ENCODE measurements around the gene ZBTB45. TPM values are rescaled to one million over a fixed set of nuclear protein-coding genes. Genes with fewer than 3 reads are reported as not detected.

The ZBTB45 gene
- total RNA-seq, 2 experiments from 2014 or later, result 5.7 to 6.3 TPM

DNA sequence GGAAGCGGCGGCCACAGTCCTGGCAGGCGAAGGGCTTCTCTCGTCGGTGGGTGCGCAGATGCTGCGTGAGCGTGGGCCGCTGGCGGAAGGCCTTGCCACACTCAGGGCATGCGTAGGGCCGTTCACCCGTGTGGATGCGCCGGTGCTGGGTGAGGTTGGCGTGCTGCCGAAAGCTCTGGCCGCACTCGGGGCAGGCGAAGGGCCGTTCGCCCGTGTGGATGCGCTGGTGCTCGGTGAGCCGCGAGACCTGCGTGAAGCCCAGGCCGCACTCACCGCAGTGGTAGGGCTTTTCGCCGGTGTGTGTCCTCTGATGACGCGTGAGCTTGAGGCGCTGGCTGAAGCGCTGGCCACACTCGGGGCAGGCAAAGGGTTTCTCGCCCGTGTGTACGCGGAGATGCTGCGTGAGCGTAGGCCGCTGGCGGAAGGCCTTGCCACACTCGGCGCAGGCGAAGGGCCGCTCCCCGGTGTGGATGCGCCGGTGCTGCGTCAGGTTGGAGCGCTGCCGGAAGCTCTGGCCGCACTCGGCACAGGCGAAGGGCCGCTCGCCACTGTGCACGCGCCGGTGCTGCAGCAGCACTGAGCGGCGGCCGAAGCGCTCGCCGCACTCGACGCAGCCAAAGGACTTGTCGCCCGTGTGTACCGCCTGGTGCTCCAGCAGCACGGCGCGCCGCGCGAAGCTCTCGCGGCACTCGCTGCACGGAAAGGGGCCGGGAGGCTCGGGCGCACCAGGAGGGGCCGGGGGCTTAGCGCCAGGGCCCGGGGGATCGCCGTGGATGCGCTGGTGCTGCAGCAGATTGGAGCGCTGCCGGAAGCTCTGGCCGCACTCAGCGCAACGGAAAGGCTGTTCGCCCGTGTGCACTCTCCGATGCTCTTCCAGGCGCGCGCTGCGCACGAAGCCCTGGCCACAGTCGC lies 42.8 kb upstream of the ZBTB45 start:
- H3K27ac ChIP-seq (ENCODE audit: low read depth in 1 of 2, low read length in 2 of 2), result peak overlapping the region in 1 of 2 donors; percentile 40

DNA sequence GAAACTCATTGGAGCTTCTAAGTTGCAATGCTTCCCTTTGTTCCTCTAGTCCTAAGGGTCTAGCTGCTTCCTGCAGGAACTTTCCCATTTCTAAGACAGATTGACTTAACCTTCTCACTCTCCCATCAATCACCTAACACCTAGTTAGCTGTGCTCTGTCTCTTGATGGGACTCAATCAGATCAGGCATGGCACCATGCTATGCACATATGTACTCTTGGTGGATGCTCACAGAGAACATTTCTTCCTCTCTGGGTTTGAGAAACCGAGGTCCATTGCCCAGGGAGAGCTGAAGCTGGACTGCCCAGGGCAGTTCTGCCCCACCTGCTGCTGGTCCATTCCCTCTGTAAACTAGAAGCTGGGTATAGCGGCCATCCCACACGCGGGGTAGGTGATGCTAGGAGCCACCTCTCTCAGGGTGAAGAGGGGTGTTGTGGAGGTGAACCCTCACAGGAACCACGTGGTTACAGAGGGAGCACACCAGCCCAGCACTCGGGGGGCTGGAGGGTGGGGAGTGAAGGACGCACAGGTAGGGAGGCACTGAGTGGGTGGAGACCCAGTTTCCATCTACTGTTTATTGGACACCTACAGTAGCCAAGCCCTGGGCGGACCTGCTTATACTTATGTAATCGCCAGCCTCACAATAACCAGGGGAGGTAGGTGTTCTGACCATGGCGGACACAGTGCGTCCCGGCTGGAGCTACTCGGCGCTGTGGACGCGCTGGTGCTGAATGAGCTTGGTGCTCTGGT lies 41.9 kb upstream of the ZBTB45 start:
- ChIA-PET CTCF (interaction anchor here (1.1 to 2.7 kb wide), 3 partner anchors 20 to 47 kb away, joined by 5 to 9 read pairs (median 5); partner anchors contain the start of gene ZBTB45), POLR2A (interaction anchor here (1.0 to 7.0 kb wide), 8 partner anchors 10 to 378 kb away, joined by 3 to 63 read pairs (median 7); partner anchors contain the start of genes MZF1, TRIM28, ZBTB45 and ZNF274)
- Histone ChIP-seq H3K27ac (ENCODE audit: low read depth in 1 of 2, low read length in 2 of 2) (no peak overlapping the region), H3K27me3 (ENCODE audit: control insufficient read depth in 1 of 2, insufficient read depth in 2 of 2, low read length in 2 of 2) (no peaks in the 10 kb centered on the region), H3K4me1 (ENCODE audit: insufficient read depth, low read length) (peaks cover 67% of the 10 kb centered on the region), H3K9me3 (ENCODE audit: control insufficient read depth in 1 of 2, insufficient read depth in 1 of 2, low read length in 2 of 2) (no peaks in the 10 kb centered on the region), H3K4me3 (ENCODE audit: low read length) (peak overlapping the region; percentile 57), H3K36me3 (ENCODE audit: insufficient read depth, low read length) (peaks cover 8% of the 10 kb centered on the region)
- Mint-ChIP-seq H3K27ac (peak overlapping the region; percentile 96), H3K9me3 (no peaks in the 10 kb centered on the region), H3K27me3 (no peaks in the 10 kb centered on the region), H3K4me3 (peak overlapping the region; percentile 98), H3K4me1 (ENCODE audit: low read depth) (peaks cover 68% of the 10 kb centered on the region), H3K36me3 (ENCODE audit: low read depth) (peaks cover 24% of the 10 kb centered on the region)
- DNase-seq (peak in 1 of 14 experiments; percentile 12), ATAC-seq (ENCODE audit: poor library complexity) (no peak)
- intact Hi-C loops (cut with DNase I, micrococcal nuclease), result no loop called here
- TF ChIP-seq, protein P1, sequence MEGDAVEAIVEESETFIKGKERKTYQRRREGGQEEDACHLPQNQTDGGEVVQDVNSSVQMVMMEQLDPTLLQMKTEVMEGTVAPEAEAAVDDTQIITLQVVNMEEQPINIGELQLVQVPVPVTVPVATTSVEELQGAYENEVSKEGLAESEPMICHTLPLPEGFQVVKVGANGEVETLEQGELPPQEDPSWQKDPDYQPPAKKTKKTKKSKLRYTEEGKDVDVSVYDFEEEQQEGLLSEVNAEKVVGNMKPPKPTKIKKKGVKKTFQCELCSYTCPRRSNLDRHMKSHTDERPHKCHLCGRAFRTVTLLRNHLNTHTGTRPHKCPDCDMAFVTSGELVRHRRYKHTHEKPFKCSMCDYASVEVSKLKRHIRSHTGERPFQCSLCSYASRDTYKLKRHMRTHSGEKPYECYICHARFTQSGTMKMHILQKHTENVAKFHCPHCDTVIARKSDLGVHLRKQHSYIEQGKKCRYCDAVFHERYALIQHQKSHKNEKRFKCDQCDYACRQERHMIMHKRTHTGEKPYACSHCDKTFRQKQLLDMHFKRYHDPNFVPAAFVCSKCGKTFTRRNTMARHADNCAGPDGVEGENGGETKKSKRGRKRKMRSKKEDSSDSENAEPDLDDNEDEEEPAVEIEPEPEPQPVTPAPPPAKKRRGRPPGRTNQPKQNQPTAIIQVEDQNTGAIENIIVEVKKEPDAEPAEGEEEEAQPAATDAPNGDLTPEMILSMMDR (IDR thresholded peaks at IDR 0.05), result no peak

More for the DNA sequence above, 42.8 kb upstream of the ZBTB45 start:
- no peaks in the 10 kb centered on the region for H3K9me3 ChIP-seq (ENCODE audit: control insufficient read depth in 1 of 2, insufficient read depth in 1 of 2, low read length in 2 of 2)
- H3K36me3 ChIP-seq (ENCODE audit: insufficient read depth, low read length), result peaks cover 4% of the 10 kb centered on the region
- DNase-seq (peak in 7 of 14 experiments; percentile 36 to 66 (median 50)), ATAC-seq (ENCODE audit: poor library complexity) (no peak)
- Mint-ChIP-seq H3K4me1 (ENCODE audit: low read depth) (peaks cover 59% of the 10 kb centered on the region), H3K27ac (peak overlapping the region; percentile 57), H3K9me3 (no peaks in the 10 kb centered on the region), H3K4me3 (peak overlapping the region; percentile 98), H3K27me3 (no peaks in the 10 kb centered on the region), H3K36me3 (ENCODE audit: low read depth) (peaks cover 17% of the 10 kb centered on the region)
- intact Hi-C loops (cut with DNase I, micrococcal nuclease), result no loop called here
- peaks cover 59% of the 10 kb centered on the region for H3K4me1 ChIP-seq (ENCODE audit: insufficient read depth, low read length)
- ChIA-PET CTCF (interaction anchor here (1.1 to 2.7 kb wide), 3 partner anchors 19 to 48 kb away, joined by 5 to 9 read pairs (median 5); partner anchors contain the start of gene ZBTB45), POLR2A (interaction anchor here (0.8 to 7.0 kb wide), 10 partner anchors 8 to 379 kb away, joined by 4 to 63 read pairs (median 6); partner anchors contain the start of genes CHMP2A, MZF1, TRIM28 and ZBTB45)
- TF ChIP-seq, protein P1 (IDR thresholded peaks at IDR 0.05), result no peak
- H3K4me3 ChIP-seq (ENCODE audit: low read length), result peak overlapping the region; percentile 57
- H3K27me3 ChIP-seq (ENCODE audit: control insufficient read depth in 1 of 2, insufficient read depth in 2 of 2, low read length in 2 of 2), result no peaks in the 10 kb centered on the region

DNA sequence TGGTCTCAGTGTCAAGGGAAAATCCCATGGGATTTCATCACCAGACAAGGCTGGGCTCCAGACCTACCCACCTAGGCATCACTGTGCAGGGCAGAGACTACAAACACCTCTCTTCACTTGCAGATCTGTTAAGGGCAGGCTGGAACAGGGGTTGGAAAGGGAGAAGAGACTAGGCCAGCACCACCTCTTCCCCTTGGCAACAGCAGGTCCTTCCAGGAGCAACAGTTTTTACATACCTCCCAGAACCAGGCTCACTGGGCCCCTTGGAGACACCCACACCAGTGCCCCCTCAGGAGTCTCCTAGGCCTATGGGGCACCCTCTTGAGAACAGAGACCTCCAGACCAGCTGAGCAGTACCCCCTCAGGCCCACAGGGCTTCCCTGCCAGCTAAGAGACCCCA lies 41.3 kb upstream of the ZBTB45 start:
- no peaks in the 10 kb centered on the region for H3K27me3 ChIP-seq (ENCODE audit: control insufficient read depth in 1 of 2, insufficient read depth in 2 of 2, low read length in 2 of 2)
- peaks cover 31% of the 10 kb centered on the region for H3K36me3 Mint-ChIP-seq (ENCODE audit: low read depth)
- no peak overlapping the region for H3K4me3 ChIP-seq (ENCODE audit: low read length)
- ChIA-PET CTCF (interaction anchor here (1.7 to 2.7 kb wide), 2 partner anchors 20 to 41 kb away, joined by 5 to 9 read pairs; partner anchors contain the start of gene ZBTB45), POLR2A (interaction anchor here (1.0 to 7.0 kb wide), 4 partner anchors 11 to 41 kb away, joined by 3 to 63 read pairs (median 24); partner anchors contain the start of genes MZF1, TRIM28 and ZBTB45)
- H3K27me3 Mint-ChIP-seq, result no peaks in the 10 kb centered on the region
- intact Hi-C loops (cut with DNase I, micrococcal nuclease), result no loop called here
- H3K9me3 ChIP-seq (ENCODE audit: control insufficient read depth in 1 of 2, insufficient read depth in 1 of 2, low read length in 2 of 2), result no peaks in the 10 kb centered on the region
- H3K4me1 Mint-ChIP-seq (ENCODE audit: low read depth), result peaks cover 73% of the 10 kb centered on the region
- TF ChIP-seq, protein P1 (IDR thresholded peaks at IDR 0.05), result no peak
- DNase-seq, result peak in 1 of 14 experiments; percentile 14
- no peaks in the 10 kb centered on the region for H3K9me3 Mint-ChIP-seq
- peak overlapping the region; percentile 96 for H3K27ac Mint-ChIP-seq
- H3K4me1 ChIP-seq (ENCODE audit: insufficient read depth, low read length), result peaks cover 73% of the 10 kb centered on the region
- peak overlapping the region; percentile 98 for H3K4me3 Mint-ChIP-seq
- peaks cover 14% of the 10 kb centered on the region for H3K36me3 ChIP-seq (ENCODE audit: insufficient read depth, low read length)
- no peak overlapping the region for H3K27ac ChIP-seq (ENCODE audit: low read depth in 1 of 2, low read length in 2 of 2)
- no peak for ATAC-seq (ENCODE audit: poor library complexity)
